ENCODE results near the gene EEA1.
A peak's percentile ranks its signal among the peaks of the same experiment; 100 is the strongest.
"Not testable (repeated sequence)": the region's sequence is repeated elsewhere in the genome, so short reads cannot be mapped to it uniquely, and the experiment has no call there.

Gene EEA1

GRCh38 chr12:92794814-92795213, 134.3 kb downstream of the EEA1 start:
- no peak for DNase-seq

GRCh38 chr12:92794356-92794755, 134.7 kb downstream of the EEA1 start:
- not testable (repeated sequence) for DNase-seq

GRCh38 chr12:92786045-92786444, 143.1 kb downstream of the EEA1 start:
- no peak for DNase-seq

GRCh38 chr12:92785563-92785950, 143.5 kb downstream of the EEA1 start:
- no peak for DNase-seq

- DNase-seq, result peak; percentile 96
These were observed 144.1 kb downstream of the EEA1 start for GRCh38 chr12:92784797-92785562.

GRCh38 chr12:92784356-92784755, 144.7 kb downstream of the EEA1 start:
- DNase-seq, result no peak

GRCh38 chr12:92779902-92780301, 149.2 kb downstream of the EEA1 start:
- DNase-seq, result no peak

GRCh38 chr12:92778525-92778924, 150.6 kb downstream of the EEA1 start:
- DNase-seq, result no peak

GRCh38 chr12:92775416-92775815, 153.7 kb downstream of the EEA1 start:
- no peak for DNase-seq

GRCh38 chr12:92771001-92771400, 158.1 kb downstream of the EEA1 start:
- no peak for DNase-seq

- no peak for DNase-seq
These were observed 159.8 kb downstream of the EEA1 start for GRCh38 chr12:92769124-92769901.

- no peak for DNase-seq
These were observed 163.2 kb downstream of the EEA1 start for GRCh38 chr12:92765871-92766270.

- no peak for DNase-seq
These were observed 164.3 kb downstream of the EEA1 start for GRCh38 chr12:92764831-92765230.

- no peak for DNase-seq
These were observed 166.3 kb downstream of the EEA1 start for GRCh38 chr12:92762773-92763172.

GRCh38 chr12:92759634-92760268, 169.3 kb downstream of the EEA1 start:
- peak; percentile 46 for DNase-seq

GRCh38 chr12:92757597-92758121, 171.4 kb downstream of the EEA1 start:
- DNase-seq, result peak; percentile 60

GRCh38 chr12:92756898-92757596, 172.0 kb downstream of the EEA1 start:
- DNase-seq, result peak; percentile 72

GRCh38 chr12:92753976-92754885, 174.9 kb downstream of the EEA1 start:
- no peak for DNase-seq

GRCh38 chr12:92749691-92750090, 179.4 kb downstream of the EEA1 start:
- DNase-seq, result not testable (repeated sequence)

- DNase-seq, result no peak
These were observed 181.9 kb downstream of the EEA1 start for GRCh38 chr12:92747151-92747550.

GRCh38 chr12:92745856-92746550, 183.1 kb downstream of the EEA1 start:
- DNase-seq, result no peak
